IPS-15b (cell line): ENCODE measurements around the gene ALKBH5.

Source experiments
- H3K27me3 ChIP-seq: one replicate; pipeline ENCODE4 v1.6.1; 2013; ENCODE audit warnings: low read length; ENCODE audit not compliant: control insufficient read depth, insufficient read depth
- H3K36me3 ChIP-seq: one replicate; pipeline ENCODE4 v1.6.1; 2013; ENCODE audit warnings: low read length; ENCODE audit not compliant: control insufficient read depth, insufficient read depth
- H3K4me1 ChIP-seq: one replicate; pipeline ENCODE4 v1.6.1; 2013; ENCODE audit warnings: mild to moderate bottlenecking, low read length; ENCODE audit not compliant: control insufficient read depth, insufficient read depth
- H3K4me3 ChIP-seq: one replicate; pipeline ENCODE4 v1.5.1; 2013; ENCODE audit warnings: low read depth, low read length
- H3K9ac ChIP-seq: one replicate; pipeline ENCODE4 v1.6.1; 2013; ENCODE audit warnings: low read depth, mild to moderate bottlenecking, low read length
- H3K9me3 ChIP-seq: one replicate; pipeline ENCODE4 v1.6.1; 2013; ENCODE audit warnings: mild to moderate bottlenecking, low read length; ENCODE audit not compliant: control insufficient read depth, insufficient read depth

ALKBH5 gene

GRCh38 chr17:18190628-18191235, 7.1 kb downstream of the ALKBH5 start:
- Histone ChIP-seq H3K4me3 (no peak overlapping the region), H3K4me1 (peaks cover 8% of the 10 kb centered on the region), H3K9me3 (no peaks in the 10 kb centered on the region), H3K9ac (no peak overlapping the region), H3K27me3 (no peaks in the 10 kb centered on the region), H3K36me3 (peaks cover 26% of the 10 kb centered on the region)

GRCh38 chr17:18191236-18191667, 7.6 kb downstream of the ALKBH5 start:
- H3K27me3 ChIP-seq: no peaks in the 10 kb centered on the region
- peaks cover 30% of the 10 kb centered on the region for H3K36me3 ChIP-seq
- H3K4me3 ChIP-seq: no peak overlapping the region
- no peak overlapping the region for H3K9ac ChIP-seq
- peaks cover 4% of the 10 kb centered on the region for H3K4me1 ChIP-seq
- H3K9me3 ChIP-seq: no peaks in the 10 kb centered on the region

GRCh38 chr17:18191967-18192366, 8.3 kb downstream of the ALKBH5 start:
- Histone ChIP-seq H3K4me3 (no peak overlapping the region), H3K9ac (no peak overlapping the region), H3K9me3 (no peaks in the 10 kb centered on the region), H3K4me1 (peaks cover 2% of the 10 kb centered on the region), H3K27me3 (no peaks in the 10 kb centered on the region), H3K36me3 (peaks cover 34% of the 10 kb centered on the region)

GRCh38 chr17:18194394-18194793, 10.8 kb downstream of the ALKBH5 start:
- Histone ChIP-seq H3K27me3 (no peaks in the 10 kb centered on the region), H3K36me3 (peaks cover 35% of the 10 kb centered on the region)

GRCh38 chr17:18194804-18195203, 11.2 kb downstream of the ALKBH5 start:
- Histone ChIP-seq H3K36me3 (peaks cover 33% of the 10 kb centered on the region), H3K27me3 (no peaks in the 10 kb centered on the region), H3K9ac (no peak overlapping the region), H3K4me3 (no peak overlapping the region), H3K4me1 (no peaks in the 10 kb centered on the region), H3K9me3 (no peaks in the 10 kb centered on the region)

More at GRCh38 chr17:18194394-18194793, 10.8 kb downstream of the ALKBH5 start:
- Histone ChIP-seq H3K4me3 (no peak overlapping the region), H3K9me3 (no peaks in the 10 kb centered on the region), H3K4me1 (no peaks in the 10 kb centered on the region), H3K9ac (no peak overlapping the region)

GRCh38 chr17:18195246-18195645, 11.6 kb downstream of the ALKBH5 start:
- no peaks in the 10 kb centered on the region for H3K27me3 ChIP-seq
- no peak overlapping the region for H3K9ac ChIP-seq
- H3K4me1 ChIP-seq: no peaks in the 10 kb centered on the region
- H3K4me3 ChIP-seq: no peak overlapping the region
- H3K36me3 ChIP-seq: peaks cover 34% of the 10 kb centered on the region
- no peaks in the 10 kb centered on the region for H3K9me3 ChIP-seq

- H3K9ac ChIP-seq: no peak overlapping the region
- H3K36me3 ChIP-seq: peaks cover 38% of the 10 kb centered on the region
- no peak overlapping the region for H3K4me3 ChIP-seq
- H3K9me3 ChIP-seq: no peaks in the 10 kb centered on the region
- H3K27me3 ChIP-seq: no peaks in the 10 kb centered on the region
- H3K4me1 ChIP-seq: peaks cover 4% of the 10 kb centered on the region
Measured at GRCh38 chr17:18197535-18198194, 14.0 kb downstream of the ALKBH5 start.

- Histone ChIP-seq H3K4me1 (peaks cover 9% of the 10 kb centered on the region), H3K9me3 (no peaks in the 10 kb centered on the region), H3K27me3 (no peaks in the 10 kb centered on the region), H3K4me3 (no peak overlapping the region), H3K36me3 (peaks cover 38% of the 10 kb centered on the region), H3K9ac (no peak overlapping the region)
Measured at GRCh38 chr17:18198530-18198929, 14.9 kb downstream of the ALKBH5 start.

GRCh38 chr17:18201108-18201507, 17.5 kb downstream of the ALKBH5 start:
- Histone ChIP-seq H3K27me3 (no peaks in the 10 kb centered on the region), H3K36me3 (peaks cover 33% of the 10 kb centered on the region), H3K9me3 (no peaks in the 10 kb centered on the region), H3K9ac (no peak overlapping the region), H3K4me3 (no peak overlapping the region), H3K4me1 (peaks cover 11% of the 10 kb centered on the region)

- Histone ChIP-seq H3K4me1 (peaks cover 11% of the 10 kb centered on the region), H3K9ac (no peak overlapping the region), H3K36me3 (peaks cover 38% of the 10 kb centered on the region), H3K9me3 (no peaks in the 10 kb centered on the region), H3K4me3 (no peak overlapping the region), H3K27me3 (no peaks in the 10 kb centered on the region)
Measured at GRCh38 chr17:18203308-18203707, 19.7 kb downstream of the ALKBH5 start.

- Histone ChIP-seq H3K27me3 (no peaks in the 10 kb centered on the region), H3K4me3 (no peak overlapping the region), H3K4me1 (peaks cover 8% of the 10 kb centered on the region), H3K9ac (no peak overlapping the region), H3K36me3 (peaks cover 33% of the 10 kb centered on the region), H3K9me3 (no peaks in the 10 kb centered on the region)
Measured at GRCh38 chr17:18205861-18206260, 22.2 kb downstream of the ALKBH5 start.

- no peak overlapping the region for H3K4me3 ChIP-seq
Measured at GRCh38 chr17:18206962-18207361, 23.3 kb downstream of the ALKBH5 start.

More at GRCh38 chr17:18206962-18207361, 23.3 kb downstream of the ALKBH5 start:
- no peak overlapping the region for H3K9ac ChIP-seq
- no peaks in the 10 kb centered on the region for H3K27me3 ChIP-seq
- H3K36me3 ChIP-seq: peaks cover 33% of the 10 kb centered on the region
- H3K4me1 ChIP-seq: peaks cover 8% of the 10 kb centered on the region
- H3K9me3 ChIP-seq: no peaks in the 10 kb centered on the region
